Smooth muscle cell (in vitro differentiated cells): Measurements from ENCODE around the gene SMIM36. TPM values are rescaled to one million over a fixed set of nuclear protein-coding genes. Genes with fewer than 3 reads are reported as not detected.

Experiments
- DNase-seq: peaks from one replicate; lab custom pipeline; 2025; ENCODE audit not compliant: unreplicated experiment; lab: John Stamatoyannopoulos, UW
- H2AFZ ChIP-seq: fragments of 200-600 bp; sonication (generic); 2 replicates; pipeline ENCODE4 v1.6.0; 2016; ENCODE audit warnings: antibody characterized with exemption, low read depth, mild to moderate bottlenecking
- H3F3A ChIP-seq: fragments of 200-600 bp; sonication (generic); 2 replicates; pipeline ENCODE4 v1.6.0; 2017; ENCODE audit warnings: antibody characterized with exemption, low read depth
- H3K27ac ChIP-seq: fragments of 200-600 bp; sonication (generic); 2 replicates; pipeline ENCODE4 v1.5.1; 2016; ENCODE audit warnings: low read depth, mild to moderate bottlenecking
- H3K27me3 ChIP-seq: fragments of 200-600 bp; sonication (generic); 2 replicates; pipeline ENCODE4 v1.6.1; 2016; ENCODE audit warnings: low read depth, mild to moderate bottlenecking
- H3K36me3 ChIP-seq: fragments of 200-600 bp; sonication (generic); 2 replicates; pipeline ENCODE4 v1.5.1; 2016; ENCODE audit warnings: low read depth
- H3K4me1 ChIP-seq: fragments of 200-600 bp; sonication (generic); 2 replicates; pipeline ENCODE4 v1.5.1; 2016; ENCODE audit warnings: low read depth
- H3K4me2 ChIP-seq: fragments of 200-600 bp; sonication (generic); 2 replicates; pipeline ENCODE4 v1.6.0; 2016; ENCODE audit warnings: mild to moderate bottlenecking
- H3K4me3 ChIP-seq: fragments of 200-600 bp; sonication (generic); 2 replicates; pipeline ENCODE4 v1.5.1; 2016; ENCODE audit warnings: mild to moderate bottlenecking
- H3K79me2 ChIP-seq: fragments of 200-600 bp; sonication (generic); 2 replicates; pipeline ENCODE4 v1.6.0; 2016; ENCODE audit warnings: low read depth, mild to moderate bottlenecking
- H3K9ac ChIP-seq: fragments of 200-600 bp; sonication (generic); 2 replicates; pipeline ENCODE4 v1.6.0; 2016; ENCODE audit warnings: low read depth
- H3K9me3 ChIP-seq: fragments of 200-600 bp; sonication (generic); replicated peaks from 2 replicates; pipeline ENCODE4 v1.5.1; 2016; ENCODE audit warnings: low read depth
- H4K20me1 ChIP-seq: fragments of 200-600 bp; sonication (generic); 2 replicates; pipeline ENCODE4 v1.6.0; 2016; ENCODE audit warnings: low read depth
- WGBS: methylation state at CpG from one replicate; pipeline ENCODE4 v1.1.7; 2016; ENCODE audit warnings: low lambda C conversion rate; 5-methylcytosine and 5-hydroxymethylcytosine counted together
- polyA plus RNA-seq: library from polyadenylated mRNA; unstranded; fragments of >200 nt; fragmentation: Nextera tagmentation; extraction: Ambion mirVana; gene quantifications from 2 replicates; pipeline ENCODE4 v1.2.1, GENCODE V29; 2016
- total RNA-seq: library from RNA; depleted of rRNA; stranded (reverse); fragments of >200 nt; gene quantifications from 2 replicates; pipeline ENCODE4 v1.2.3, GENCODE V29; 2014
- TF ChIP-seq, protein P1 (sequence below): fragments of 200-600 bp; sonication (generic); IDR thresholded peaks from 2 replicates; pipeline ENCODE4 v1.5.1; 2017; ENCODE audit warnings: borderline replicate concordance, mild to moderate bottlenecking, antibody characterized with exemption; ENCODE audit not compliant: insufficient read depth, poor library complexity, severe bottlenecking

The SMIM36 gene
- total and polyA plus RNA-seq, 2 experiments from 2014 or later, result not detected

DNA sequence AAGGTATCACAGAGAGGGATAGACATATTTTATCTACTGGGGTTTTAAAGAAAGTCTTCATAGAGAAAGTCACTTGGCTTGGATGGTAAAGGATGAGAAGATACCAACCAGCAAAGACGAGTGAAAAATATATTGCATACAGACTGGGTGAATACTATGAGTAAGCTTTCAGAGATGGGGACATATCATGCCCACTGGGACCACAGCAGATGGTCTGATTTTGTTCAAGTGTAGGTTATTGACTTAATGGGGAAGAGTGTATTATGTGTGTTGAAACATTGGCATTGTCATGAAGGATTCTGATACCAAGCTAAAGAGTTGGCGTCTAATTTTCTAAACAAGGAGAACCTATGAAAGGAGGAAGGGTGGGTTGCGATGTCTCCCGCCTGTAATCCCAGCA lies 75.8 kb downstream of the SMIM36 start:
- no peak overlapping the region for H3K4me3 ChIP-seq
- H2AFZ ChIP-seq, result no peak overlapping the region
- H3K79me2 ChIP-seq, result no peaks in the 10 kb centered on the region
- WGBS, result 72% methylated on average over 4 of the region's 4 CpGs
- TF ChIP-seq, protein P1, sequence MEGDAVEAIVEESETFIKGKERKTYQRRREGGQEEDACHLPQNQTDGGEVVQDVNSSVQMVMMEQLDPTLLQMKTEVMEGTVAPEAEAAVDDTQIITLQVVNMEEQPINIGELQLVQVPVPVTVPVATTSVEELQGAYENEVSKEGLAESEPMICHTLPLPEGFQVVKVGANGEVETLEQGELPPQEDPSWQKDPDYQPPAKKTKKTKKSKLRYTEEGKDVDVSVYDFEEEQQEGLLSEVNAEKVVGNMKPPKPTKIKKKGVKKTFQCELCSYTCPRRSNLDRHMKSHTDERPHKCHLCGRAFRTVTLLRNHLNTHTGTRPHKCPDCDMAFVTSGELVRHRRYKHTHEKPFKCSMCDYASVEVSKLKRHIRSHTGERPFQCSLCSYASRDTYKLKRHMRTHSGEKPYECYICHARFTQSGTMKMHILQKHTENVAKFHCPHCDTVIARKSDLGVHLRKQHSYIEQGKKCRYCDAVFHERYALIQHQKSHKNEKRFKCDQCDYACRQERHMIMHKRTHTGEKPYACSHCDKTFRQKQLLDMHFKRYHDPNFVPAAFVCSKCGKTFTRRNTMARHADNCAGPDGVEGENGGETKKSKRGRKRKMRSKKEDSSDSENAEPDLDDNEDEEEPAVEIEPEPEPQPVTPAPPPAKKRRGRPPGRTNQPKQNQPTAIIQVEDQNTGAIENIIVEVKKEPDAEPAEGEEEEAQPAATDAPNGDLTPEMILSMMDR, result no peak
- no peaks in the 10 kb centered on the region for H3K36me3 ChIP-seq
- H3F3A ChIP-seq, result peaks cover 8% of the 10 kb centered on the region
- no peak overlapping the region for H3K9ac ChIP-seq
- H3K9me3 ChIP-seq, result no peaks in the 10 kb centered on the region
- no peak for DNase-seq
- H3K4me2 ChIP-seq, result no peak overlapping the region
- H3K4me1 ChIP-seq, result peaks cover 19% of the 10 kb centered on the region
- H3K27ac ChIP-seq, result no peak overlapping the region
- H4K20me1 ChIP-seq, result no peaks in the 10 kb centered on the region
- no peaks in the 10 kb centered on the region for H3K27me3 ChIP-seq

DNA sequence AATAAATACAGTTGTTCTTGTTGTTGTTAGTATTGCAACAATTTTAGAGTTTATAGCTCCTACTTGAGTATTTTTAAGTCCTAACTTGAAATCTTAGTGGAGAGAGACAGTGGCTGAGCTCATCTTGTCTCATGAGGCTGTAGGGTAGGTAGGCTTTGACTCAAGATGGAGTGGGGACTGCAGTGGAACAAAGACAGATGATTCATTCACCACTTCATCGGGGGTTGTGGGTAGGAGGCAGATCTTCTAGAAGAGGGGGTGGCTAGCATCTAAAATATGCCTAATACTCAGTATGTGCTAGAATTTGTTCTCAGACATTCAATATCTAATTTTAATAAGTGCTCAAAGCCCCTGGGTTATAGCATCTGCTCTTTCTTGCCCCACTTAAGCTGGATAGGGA lies 76.5 kb downstream of the SMIM36 start:
- Histone ChIP-seq H3K4me2 (no peak overlapping the region), H3K9me3 (no peaks in the 10 kb centered on the region), H3K79me2 (no peaks in the 10 kb centered on the region), H3K9ac (no peak overlapping the region), H3K27me3 (no peaks in the 10 kb centered on the region), H3K36me3 (no peaks in the 10 kb centered on the region), H4K20me1 (no peaks in the 10 kb centered on the region), H3F3A (peaks cover 8% of the 10 kb centered on the region), H2AFZ (no peak overlapping the region), H3K27ac (peak overlapping the region; percentile 86), H3K4me1 (peaks cover 19% of the 10 kb centered on the region), H3K4me3 (no peak overlapping the region)
- 46% methylated on average over 1 of the region's 1 CpG for WGBS
- TF ChIP-seq, protein P1, result no peak
- no peak for DNase-seq

DNA sequence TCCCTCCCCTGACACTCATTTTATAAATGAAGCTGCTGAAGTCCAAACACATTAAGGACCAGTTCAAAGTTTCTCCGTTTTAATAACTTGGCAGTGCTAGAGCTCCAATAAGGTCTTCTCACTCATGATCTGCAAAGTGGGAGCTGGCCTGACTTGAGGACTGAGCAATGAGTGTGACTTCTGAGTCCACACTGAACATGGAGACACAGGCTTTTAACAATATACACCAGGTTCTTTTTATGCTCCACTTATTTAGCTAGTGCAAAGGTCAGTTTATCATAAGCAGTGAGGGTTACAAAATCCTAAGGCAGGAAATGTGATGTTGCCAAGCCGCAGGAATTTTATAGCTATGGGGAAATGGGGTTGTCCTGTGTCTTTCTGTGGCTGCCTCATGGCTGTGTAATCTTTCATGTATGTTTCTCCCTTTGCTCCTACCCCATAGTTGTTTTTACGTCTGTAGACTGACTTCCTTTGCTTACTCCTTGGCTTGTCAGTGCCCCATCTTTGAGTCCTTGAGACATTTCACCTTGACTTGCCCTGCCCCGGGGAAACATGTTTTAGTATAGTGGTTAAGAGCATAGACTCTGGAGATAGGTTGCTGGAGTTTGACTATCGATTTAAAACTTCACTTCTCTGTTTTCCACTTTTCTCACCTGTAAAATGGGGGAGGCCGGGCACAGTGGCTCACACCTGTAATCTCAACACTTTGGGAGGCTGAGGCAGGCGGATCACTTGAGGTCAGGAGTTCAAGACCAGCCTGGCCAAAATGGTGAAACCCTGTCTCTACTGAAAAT lies 77.4 kb downstream of the SMIM36 start:
- 51% methylated on average over 7 of the region's 7 CpGs for whole genome bisulfite sequencing
- no peaks in the 10 kb centered on the region for H3K27me3 ChIP-seq
- peaks cover 8% of the 10 kb centered on the region for H3F3A ChIP-seq
- no peaks in the 10 kb centered on the region for H3K9me3 ChIP-seq
- DNase-seq, result no peak
- H2AFZ ChIP-seq, result no peak overlapping the region
- no peaks in the 10 kb centered on the region for H4K20me1 ChIP-seq
- no peaks in the 10 kb centered on the region for H3K36me3 ChIP-seq
- H3K4me2 ChIP-seq, result peak overlapping the region; percentile 66
- H3K27ac ChIP-seq, result peak overlapping the region; percentile 86
- H3K9ac ChIP-seq, result peak overlapping the region; percentile 31
- TF ChIP-seq, protein P1, result no peak
- H3K4me1 ChIP-seq, result peaks cover 15% of the 10 kb centered on the region
- H3K79me2 ChIP-seq, result no peaks in the 10 kb centered on the region
- no peak overlapping the region for H3K4me3 ChIP-seq
